ENCODE data around the gene DRAM1. TPM values are rescaled to one million over a fixed set of nuclear protein-coding genes. Genes with fewer than 3 reads are reported as not detected.

The DRAM1 gene
- total RNA-seq, 1 experiment from 2014 or later: 6.9 TPM

DNA sequence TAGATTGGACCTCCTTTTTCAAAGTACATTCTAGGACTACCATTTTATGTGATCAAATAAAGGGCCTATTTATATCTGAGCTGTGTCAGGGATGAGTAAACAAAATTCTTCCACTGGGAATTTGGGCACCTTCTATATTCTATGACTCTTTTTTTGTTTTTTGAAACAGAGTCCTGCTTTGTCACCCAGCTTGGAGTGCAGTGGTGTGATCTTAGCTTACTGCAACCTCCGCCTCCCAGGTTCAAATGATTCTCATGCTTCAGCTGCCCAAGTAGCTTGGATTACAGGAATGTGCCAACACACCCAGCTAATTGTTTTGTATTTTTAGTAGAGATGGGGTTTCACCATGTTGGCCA is 64.8 kb downstream of the DRAM1 start:
- TF ChIP-seq USF2 (CRISPR knock-in tag; IDR thresholded peaks at IDR 0.05) (no peak), MYBL2 (CRISPR knock-in tag; IDR thresholded peaks at IDR 0.05) (no peak), ERG (CRISPR knock-in tag; IDR thresholded peaks at IDR 0.05) (no peak), GRHL2 (CRISPR knock-in tag; IDR thresholded peaks at IDR 0.05; ENCODE audit: insufficient replicate concordance, severe bottlenecking) (no peak), E2F4 (CRISPR knock-in tag; IDR thresholded peaks at IDR 0.05; ENCODE audit: borderline replicate concordance, low read depth) (no peak), FOXP1 (CRISPR knock-in tag; IDR thresholded peaks at IDR 0.05; ENCODE audit: borderline replicate concordance) (no peak), ZNF423 (CRISPR knock-in tag; IDR thresholded peaks at IDR 0.05) (no peak), ZNF512 (CRISPR knock-in tag; IDR thresholded peaks at IDR 0.05; ENCODE audit: borderline replicate concordance) (no peak), ZNF263 (CRISPR knock-in tag; IDR thresholded peaks at IDR 0.05; ENCODE audit: low read depth) (no peak)
- TF ChIP-seq, protein P1, sequence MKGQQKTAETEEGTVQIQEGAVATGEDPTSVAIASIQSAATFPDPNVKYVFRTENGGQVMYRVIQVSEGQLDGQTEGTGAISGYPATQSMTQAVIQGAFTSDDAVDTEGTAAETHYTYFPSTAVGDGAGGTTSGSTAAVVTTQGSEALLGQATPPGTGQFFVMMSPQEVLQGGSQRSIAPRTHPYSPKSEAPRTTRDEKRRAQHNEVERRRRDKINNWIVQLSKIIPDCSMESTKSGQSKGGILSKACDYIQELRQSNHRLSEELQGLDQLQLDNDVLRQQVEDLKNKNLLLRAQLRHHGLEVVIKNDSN (CRISPR knock-in tag; IDR thresholded peaks at IDR 0.05): no peak
- Mint-ChIP-seq H3K36me3 (no peaks in the 10 kb centered on the region), H3K4me3 (no peak overlapping the region), H3K4me1 (peaks cover 13% of the 10 kb centered on the region), H3K27me3 (ENCODE audit: low read depth) (no peaks in the 10 kb centered on the region), H3K9me3 (no peaks in the 10 kb centered on the region), H3K27ac (no peak overlapping the region)
- DNase-seq (ENCODE audit: low spot score) (no peak), ATAC-seq (no peak)
- CTCF ChIA-PET: interaction anchor here (2.9 kb wide), 1 partner anchor 869 kb away, joined by 18 read pairs; no protein-coding TSS in a partner anchor
- POLR2A ChIA-PET: no interaction called here

DNA sequence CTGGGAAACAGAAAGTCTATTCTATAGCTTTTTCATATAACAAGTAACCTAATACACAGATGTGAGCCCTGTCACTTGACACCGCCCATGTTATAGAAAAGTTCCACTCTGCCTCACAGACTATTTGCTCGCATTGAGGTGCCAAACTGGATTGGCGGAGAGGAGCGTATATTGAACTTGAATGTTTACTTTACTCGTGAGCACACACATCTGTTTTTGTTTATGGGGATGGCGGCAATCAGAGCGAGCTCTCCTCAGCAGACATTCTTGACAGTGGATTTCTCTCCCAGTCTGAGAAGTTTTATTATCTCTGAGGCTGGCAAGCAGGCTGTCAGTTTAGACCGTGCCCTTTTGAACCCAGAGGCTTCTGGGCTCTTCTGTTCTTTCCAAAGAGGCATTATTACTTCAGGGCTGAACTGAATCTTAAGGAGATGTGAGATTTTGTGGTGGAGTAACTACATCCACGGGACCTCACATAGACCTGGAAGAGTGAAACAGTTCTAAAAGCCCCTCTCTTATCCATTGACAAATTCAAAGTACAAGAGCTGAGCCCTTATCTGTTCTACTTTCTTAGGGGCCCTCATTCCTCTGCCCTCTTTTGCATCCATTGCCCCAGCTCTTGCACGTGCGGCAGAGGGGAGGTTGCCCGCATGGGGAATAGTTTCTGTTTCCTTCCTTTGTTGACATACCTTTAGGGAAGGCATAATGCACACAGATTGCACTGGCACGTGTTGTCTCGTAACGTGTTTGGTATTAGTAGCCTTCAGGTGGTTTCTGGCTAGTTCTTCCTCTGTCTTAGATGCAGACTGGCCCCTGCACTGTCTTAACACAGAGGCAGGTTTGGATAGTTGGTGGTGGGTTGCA is 68.2 kb downstream of the DRAM1 start:
- ChIA-PET CTCF (no interaction called here), POLR2A (no interaction called here)
- Mint-ChIP-seq H3K36me3 (no peaks in the 10 kb centered on the region), H3K4me1 (peaks cover 6% of the 10 kb centered on the region), H3K9me3 (peaks cover 4% of the 10 kb centered on the region), H3K27me3 (ENCODE audit: low read depth) (no peaks in the 10 kb centered on the region), H3K4me3 (no peak overlapping the region), H3K27ac (no peak overlapping the region)
- DNase-seq (ENCODE audit: low spot score) (no peak), ATAC-seq (no peak)
- no peak for TF ChIP-seq NR2C2 (CRISPR knock-in tag; IDR thresholded peaks at IDR 0.05)
- TF ChIP-seq, protein P2, sequence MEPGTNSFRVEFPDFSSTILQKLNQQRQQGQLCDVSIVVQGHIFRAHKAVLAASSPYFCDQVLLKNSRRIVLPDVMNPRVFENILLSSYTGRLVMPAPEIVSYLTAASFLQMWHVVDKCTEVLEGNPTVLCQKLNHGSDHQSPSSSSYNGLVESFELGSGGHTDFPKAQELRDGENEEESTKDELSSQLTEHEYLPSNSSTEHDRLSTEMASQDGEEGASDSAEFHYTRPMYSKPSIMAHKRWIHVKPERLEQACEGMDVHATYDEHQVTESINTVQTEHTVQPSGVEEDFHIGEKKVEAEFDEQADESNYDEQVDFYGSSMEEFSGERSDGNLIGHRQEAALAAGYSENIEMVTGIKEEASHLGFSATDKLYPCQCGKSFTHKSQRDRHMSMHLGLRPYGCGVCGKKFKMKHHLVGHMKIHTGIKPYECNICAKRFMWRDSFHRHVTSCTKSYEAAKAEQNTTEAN (CRISPR knock-in tag; IDR thresholded peaks at IDR 0.05): no peak
- TF ChIP-seq OVOL2 (CRISPR knock-in tag; IDR thresholded peaks at IDR 0.05; ENCODE audit: borderline replicate concordance): no peak
- TF ChIP-seq, protein P3, sequence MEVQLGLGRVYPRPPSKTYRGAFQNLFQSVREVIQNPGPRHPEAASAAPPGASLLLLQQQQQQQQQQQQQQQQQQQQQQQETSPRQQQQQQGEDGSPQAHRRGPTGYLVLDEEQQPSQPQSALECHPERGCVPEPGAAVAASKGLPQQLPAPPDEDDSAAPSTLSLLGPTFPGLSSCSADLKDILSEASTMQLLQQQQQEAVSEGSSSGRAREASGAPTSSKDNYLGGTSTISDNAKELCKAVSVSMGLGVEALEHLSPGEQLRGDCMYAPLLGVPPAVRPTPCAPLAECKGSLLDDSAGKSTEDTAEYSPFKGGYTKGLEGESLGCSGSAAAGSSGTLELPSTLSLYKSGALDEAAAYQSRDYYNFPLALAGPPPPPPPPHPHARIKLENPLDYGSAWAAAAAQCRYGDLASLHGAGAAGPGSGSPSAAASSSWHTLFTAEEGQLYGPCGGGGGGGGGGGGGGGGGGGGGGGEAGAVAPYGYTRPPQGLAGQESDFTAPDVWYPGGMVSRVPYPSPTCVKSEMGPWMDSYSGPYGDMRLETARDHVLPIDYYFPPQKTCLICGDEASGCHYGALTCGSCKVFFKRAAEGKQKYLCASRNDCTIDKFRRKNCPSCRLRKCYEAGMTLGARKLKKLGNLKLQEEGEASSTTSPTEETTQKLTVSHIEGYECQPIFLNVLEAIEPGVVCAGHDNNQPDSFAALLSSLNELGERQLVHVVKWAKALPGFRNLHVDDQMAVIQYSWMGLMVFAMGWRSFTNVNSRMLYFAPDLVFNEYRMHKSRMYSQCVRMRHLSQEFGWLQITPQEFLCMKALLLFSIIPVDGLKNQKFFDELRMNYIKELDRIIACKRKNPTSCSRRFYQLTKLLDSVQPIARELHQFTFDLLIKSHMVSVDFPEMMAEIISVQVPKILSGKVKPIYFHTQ (CRISPR knock-in tag; IDR thresholded peaks at IDR 0.05): no peak
- TF ChIP-seq RORB (CRISPR knock-in tag; IDR thresholded peaks at IDR 0.05): no peak
- no peak for TF ChIP-seq ELF4 (CRISPR knock-in tag; IDR thresholded peaks at IDR 0.05; ENCODE audit: low read depth)
- TF ChIP-seq ZNF317 (CRISPR knock-in tag; IDR thresholded peaks at IDR 0.05; ENCODE audit: borderline replicate concordance, low read depth): no peak
- TF ChIP-seq E2F5 (CRISPR knock-in tag; IDR thresholded peaks at IDR 0.05): no peak
- TF ChIP-seq FOXP1 (CRISPR knock-in tag; IDR thresholded peaks at IDR 0.05; ENCODE audit: borderline replicate concordance): no peak

Measured in WTC11 (cell line).